HuH-7.5 (cell line): ENCODE measurements around the gene ATG101.
A peak's percentile ranks its signal among the peaks of the same experiment; 100 is the strongest.

ENCODE experiments used
- DNase-seq: peaks from one replicate; pipeline ENCODE4 v3.0.0; 2011; ENCODE audit warnings: low spot score

ATG101 gene

DNA sequence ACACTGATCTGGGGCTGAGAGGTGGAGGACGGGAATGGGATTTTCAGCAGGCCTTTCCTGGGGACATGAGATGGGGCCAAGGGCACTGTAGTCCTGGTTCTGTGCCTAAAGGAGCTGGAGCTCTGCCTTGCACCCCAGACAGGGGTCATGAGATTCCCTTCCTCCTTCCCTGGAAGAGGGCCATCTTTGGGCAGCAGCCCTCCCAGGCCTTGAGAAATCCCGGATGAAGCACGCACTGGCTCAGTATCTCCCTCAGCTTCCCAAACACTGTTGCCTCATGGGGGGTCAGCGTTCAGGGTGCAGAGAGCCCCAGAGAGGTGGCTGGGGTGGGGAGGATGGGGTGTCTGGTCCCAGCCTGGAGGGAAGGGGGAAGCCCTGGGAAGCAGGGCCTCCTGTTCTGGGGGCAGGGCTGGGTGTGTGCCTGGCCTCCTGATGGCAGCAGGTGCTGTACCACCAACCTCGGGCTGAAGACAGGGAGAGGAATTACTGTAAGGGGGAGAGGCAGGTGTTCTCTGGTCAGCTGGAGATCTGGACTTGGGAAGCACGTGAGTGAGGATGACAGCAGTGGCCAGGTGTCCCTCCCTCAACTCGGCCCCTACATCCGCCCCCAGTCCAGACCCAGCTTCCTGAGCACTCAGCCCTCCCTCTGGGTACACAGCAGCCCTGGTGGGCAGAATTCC, 26.9 kb upstream of the ATG101 start:
- no peak for DNase-seq

DNA sequence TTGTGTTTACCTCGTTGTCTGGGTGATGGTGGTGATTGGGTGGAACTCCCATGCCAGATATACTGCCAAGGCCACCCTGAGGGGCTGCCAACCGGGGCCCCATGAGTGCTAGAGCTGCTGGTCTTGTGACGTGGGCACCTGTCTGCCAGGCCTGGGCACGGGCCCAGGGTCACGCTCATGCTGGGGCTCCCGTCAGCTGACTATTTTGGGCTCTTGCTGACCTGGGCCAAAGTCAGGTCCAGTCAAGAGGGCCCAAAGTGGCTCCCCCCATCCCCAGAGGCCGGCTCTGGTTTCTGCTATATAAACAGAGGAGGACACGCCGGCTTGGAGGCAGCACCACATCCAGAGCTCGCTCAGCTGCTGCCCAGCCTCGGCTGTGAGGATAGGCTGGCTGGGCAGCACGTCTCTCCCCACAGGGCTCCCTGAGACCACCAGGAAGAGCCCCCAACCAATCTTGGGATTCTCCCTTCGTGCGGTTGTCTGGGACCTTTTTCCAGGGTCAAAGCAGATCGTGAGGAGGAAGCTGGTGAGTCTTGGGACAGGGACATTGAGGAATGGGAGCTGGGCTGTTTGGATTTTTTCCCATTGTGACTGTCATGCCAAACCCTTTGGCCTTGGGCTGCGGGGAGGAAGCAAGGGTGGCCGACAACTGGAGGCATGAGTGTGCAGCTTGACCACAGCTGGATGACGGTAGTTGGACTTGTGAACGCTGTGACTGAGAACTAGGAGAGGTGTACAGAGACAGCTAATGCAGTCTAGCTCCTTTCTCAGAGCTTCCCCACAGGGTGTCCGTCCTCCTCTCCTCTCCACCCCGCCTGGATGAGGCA, 26.2 kb upstream of the ATG101 start:
- DNase-seq, result no peak

GRCh38 chr12:52044292-52044983, 25.3 kb upstream of the ATG101 start:
- DNase-seq, result no peak

- DNase-seq, result no peak
These were observed 24.0 kb upstream of the ATG101 start for GRCh38 chr12:52045794-52046199.

DNA sequence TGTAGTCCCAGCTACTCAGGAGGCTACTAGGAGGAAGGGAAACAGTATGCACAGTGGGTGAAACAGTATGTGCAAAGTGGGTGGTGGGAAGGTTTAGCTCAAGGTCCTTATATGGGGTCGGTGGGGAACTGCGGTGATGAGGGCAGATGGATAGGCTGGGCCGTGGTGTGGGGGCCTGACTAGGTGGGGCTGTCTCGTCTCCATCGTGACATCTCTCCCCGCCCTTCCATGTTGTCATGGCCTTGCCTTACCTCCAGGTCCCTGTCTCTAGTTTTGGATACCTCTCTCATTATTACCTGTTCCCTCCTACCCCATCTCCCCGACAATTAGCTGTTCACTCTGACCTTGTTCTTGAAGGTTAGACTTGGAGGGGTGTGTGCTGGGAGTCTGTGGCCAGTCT, 22.9 kb upstream of the ATG101 start:
- DNase-seq, result no peak

DNA sequence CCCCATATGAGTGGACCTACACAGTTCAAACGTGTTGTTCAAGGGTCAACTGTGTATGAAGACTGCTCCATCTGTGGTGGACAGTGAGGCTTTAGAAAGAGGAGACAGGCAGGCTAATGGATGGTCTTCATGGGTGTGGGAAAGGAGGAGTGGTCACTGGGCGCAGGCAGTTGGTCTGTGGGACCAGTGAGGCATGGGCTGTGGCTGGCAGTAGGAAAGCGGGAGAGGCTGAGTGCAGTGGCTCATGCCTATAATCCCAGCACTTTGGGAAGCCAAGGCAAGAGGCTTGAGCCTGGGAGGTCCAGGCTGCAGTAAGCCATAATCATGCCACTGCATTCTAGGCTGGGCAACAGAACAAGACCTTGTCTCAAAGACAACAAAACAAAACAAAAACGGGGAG, 20.5 kb upstream of the ATG101 start:
- DNase-seq, result no peak

GRCh38 chr12:52049688-52050087, 20.1 kb upstream of the ATG101 start:
- DNase-seq, result no peak

GRCh38 chr12:52050116-52050757, 19.5 kb upstream of the ATG101 start:
- peak; percentile 50 for DNase-seq

DNA sequence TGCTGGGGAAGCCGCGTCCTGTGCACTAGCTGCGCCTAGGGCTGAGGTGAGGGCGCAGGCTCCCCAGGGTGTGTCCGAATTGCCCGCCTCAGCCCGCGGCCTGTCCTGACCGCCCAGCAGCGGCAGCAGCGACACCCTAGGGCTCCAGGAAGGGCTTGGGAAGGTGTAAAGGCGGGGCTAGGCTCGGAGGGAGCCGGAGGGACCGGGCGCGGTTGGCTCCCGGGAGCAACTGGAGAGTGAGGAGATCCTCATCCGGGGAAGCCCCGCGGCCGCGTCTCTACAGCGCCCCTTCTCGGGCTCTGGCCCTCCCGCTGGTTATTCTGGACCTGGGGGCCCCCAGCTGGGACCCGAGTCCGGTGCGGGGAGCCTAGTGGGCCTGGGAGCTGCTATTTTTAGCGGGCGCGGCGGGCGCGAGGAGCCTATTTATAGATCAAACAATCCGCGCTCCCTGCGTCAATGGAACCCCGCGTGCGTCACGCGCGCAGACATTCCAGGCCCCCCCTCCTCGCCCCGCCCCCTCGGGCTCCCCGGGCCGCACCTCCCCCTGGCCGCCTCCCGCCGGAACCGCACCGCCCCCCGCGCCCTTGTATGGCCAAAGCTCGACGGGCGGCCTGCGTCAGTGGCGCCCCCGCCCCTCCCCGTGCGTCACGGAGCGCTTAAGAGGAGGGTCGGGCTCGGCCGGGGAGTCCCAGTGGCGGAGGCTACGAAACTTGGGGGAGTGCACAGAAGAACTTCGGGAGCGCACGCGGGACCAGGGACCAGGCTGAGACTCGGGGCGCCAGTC, 18.8 kb upstream of the ATG101 start, which contains the start of gene NR4A1:
Gene NR4A1, plus strand, starts transcription at position 685 of the 784 bp plus-strand sequence. CDS start 2,887 bp downstream, outside the sequence.
- peak; percentile 96 for DNase-seq

DNA sequence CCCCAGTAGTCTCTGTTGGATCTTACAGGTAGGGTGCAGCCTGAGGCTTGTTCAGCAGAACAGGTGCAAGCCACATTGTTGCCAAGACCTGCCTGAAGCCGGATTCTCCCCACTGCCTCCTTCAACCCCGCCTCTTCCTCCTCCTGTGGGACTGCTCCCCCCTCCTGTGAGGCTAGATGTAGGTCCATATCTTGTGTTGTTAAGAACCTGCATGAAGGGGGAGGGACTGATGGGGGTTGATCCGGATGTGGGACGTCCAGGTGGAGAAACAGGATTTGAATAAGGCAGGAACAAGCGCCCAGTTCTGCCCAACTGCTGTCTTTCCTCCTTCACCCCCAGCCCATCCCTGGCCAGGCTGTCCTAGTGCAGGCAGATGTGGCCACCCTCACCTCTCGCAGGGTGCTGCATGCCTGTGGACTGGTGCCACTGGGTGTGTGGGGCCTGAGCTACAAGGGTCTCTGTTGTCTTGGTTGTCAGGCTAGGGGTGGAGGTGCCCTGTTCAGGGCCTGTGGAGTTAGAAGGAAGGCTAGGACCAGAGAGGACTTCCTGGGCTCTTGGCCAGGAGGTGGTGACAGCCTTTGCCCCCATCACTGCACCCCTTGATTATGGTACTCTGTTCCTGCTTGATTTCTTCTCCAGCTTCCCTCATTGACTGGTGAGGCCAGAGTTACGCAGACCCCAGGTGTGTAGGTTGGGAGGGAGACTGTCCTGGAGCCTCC, 17.2 kb upstream of the ATG101 start:
- DNase-seq, result no peak

DNA sequence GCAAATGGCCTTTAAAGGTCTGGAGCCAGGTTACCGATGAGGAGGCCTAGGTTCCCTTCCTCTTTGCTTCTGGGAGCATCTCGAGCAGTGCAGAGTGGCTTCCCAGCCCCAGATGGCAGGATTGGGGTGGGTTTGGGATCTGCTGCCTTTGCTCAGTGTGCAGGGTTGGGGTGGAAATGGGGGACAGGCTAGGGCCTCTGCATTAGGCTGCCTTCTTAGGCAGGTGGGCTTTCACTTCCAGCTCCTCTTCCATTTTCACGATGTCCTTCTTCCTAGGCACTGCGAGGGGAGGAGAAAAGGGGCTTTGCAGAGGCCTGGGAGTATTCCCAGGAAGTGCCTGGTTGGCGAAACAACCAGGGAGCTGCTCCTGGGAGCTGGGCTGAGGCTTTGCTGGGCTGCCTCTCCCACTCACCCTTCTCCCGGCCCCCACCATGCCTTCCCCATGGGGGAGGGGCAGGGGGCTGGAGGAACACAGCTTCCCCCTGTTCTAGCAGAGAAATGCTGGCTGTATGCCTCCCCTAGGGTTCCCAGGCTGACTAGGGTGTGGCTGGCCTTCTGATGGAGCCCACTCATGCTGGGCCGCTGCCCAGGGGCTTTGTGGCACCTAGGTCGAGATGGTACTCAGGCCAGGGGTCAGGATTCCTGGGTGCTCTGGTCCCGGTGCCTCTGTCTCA, 16.1 kb upstream of the ATG101 start:
- no peak for DNase-seq

GRCh38 chr12:52054231-52054832, 15.4 kb upstream of the ATG101 start:
- no peak for DNase-seq

DNA sequence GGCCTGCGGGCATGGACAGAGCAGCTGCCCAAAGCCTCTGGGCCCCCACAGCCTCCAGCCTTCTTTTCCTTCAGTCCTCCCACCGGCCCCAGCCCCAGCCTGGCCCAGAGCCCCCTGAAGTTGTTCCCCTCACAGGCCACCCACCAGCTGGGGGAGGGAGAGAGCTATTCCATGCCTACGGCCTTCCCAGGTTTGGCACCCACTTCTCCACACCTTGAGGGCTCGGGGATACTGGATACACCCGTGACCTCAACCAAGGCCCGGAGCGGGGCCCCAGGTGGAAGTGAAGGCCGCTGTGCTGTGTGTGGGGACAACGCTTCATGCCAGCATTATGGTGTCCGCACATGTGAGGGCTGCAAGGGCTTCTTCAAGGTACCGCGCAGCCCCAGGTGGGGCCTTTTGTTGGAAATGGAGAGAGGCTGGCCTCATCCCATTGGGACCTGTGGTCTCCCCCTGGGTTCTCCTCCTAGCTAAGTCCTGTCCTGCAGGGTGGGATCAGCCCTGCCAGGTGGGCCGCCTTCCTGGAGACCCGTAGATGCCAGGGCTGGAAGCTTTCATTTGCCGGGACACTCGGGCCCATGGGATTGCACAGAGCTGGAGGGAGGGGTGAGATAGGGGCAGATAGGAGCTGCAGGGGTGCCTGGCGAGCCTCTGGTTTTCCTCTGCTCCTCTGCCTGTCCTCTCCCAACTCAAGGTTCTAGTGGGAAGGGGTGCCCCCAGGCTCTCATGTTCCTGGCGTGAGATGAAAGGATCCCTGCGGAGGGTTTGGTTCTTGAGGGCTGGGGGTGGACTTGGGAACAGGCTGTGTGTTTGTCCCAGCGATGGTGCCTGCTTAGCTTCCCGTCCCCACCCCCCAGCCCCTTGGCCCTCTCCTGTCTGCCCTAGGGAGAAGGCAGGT, 14.7 kb upstream of the ATG101 start:
- DNase-seq, result no peak

GRCh38 chr12:52055731-52056711, 13.8 kb upstream of the ATG101 start:
- no peak for DNase-seq

GRCh38 chr12:52056801-52057637, 12.8 kb upstream of the ATG101 start:
- no peak for DNase-seq
